ENCODE data around the gene OIP5.

- TF ChIP-seq CTCF (IDR thresholded peaks at IDR 0.05) (no peak), POLR2AphosphoS5 (IDR thresholded peaks at IDR 0.05) (no peak)
Observed at GRCh38 chr15:41341519-41341918, 9.1 kb upstream of the OIP5 start.
